Stimulated activated CD8-positive, alpha-beta memory T cell treated with anti-CD3 and anti-CD28 coated beads, Interleukin-2, amount 100 ng/mL, for 1 hour (primary cell): Measurements from ENCODE around the gene PLB1.

Experiments used
- DNase-seq, 2 donors: peaks; one replicate each; pipeline ENCODE4 v3.0.0-alpha.2; 2020; ENCODE audit warnings: low read depth in 2 of 2

Gene PLB1

GRCh38 chr2:28667261-28667660, 171.4 kb downstream of the PLB1 start:
- no peak for DNase-seq

- no peak for DNase-seq
Measured at GRCh38 chr2:28668106-28668814, 172.4 kb downstream of the PLB1 start.

GRCh38 chr2:28668880-28669279, 173.0 kb downstream of the PLB1 start:
- no peak for DNase-seq

GRCh38 chr2:28670856-28671255, 175.0 kb downstream of the PLB1 start:
- DNase-seq = no peak

GRCh38 chr2:28673338-28673737, 177.5 kb downstream of the PLB1 start:
- DNase-seq = no peak

- no peak for DNase-seq
Measured at GRCh38 chr2:28674062-28674712, 178.3 kb downstream of the PLB1 start.

GRCh38 chr2:28674713-28675068, 178.8 kb downstream of the PLB1 start:
- DNase-seq = no peak

GRCh38 chr2:28676152-28676835, 180.4 kb downstream of the PLB1 start:
- no peak for DNase-seq

- DNase-seq = no peak
Measured at GRCh38 chr2:28678175-28678855, 182.5 kb downstream of the PLB1 start.

- DNase-seq = no peak
Measured at GRCh38 chr2:28678944-28679343, 183.1 kb downstream of the PLB1 start.

GRCh38 chr2:28680657-28681056, 184.8 kb downstream of the PLB1 start:
- DNase-seq = no peak

GRCh38 chr2:28681158-28681571, 185.3 kb downstream of the PLB1 start:
- DNase-seq = peak; percentile 19 to 32

- no peak for DNase-seq
Measured at GRCh38 chr2:28681606-28682005, 185.7 kb downstream of the PLB1 start.

GRCh38 chr2:28683100-28683706, 187.3 kb downstream of the PLB1 start:
- DNase-seq = no peak

GRCh38 chr2:28684142-28684858, 188.4 kb downstream of the PLB1 start:
- DNase-seq = no peak

GRCh38 chr2:28687171-28687570, 191.3 kb downstream of the PLB1 start:
- no peak for DNase-seq

- no peak for DNase-seq
Measured at GRCh38 chr2:28687640-28688385, 192.0 kb downstream of the PLB1 start.

GRCh38 chr2:28688818-28689217, 193.0 kb downstream of the PLB1 start:
- no peak for DNase-seq

- DNase-seq = no peak
Measured at GRCh38 chr2:28689771-28690170, 193.9 kb downstream of the PLB1 start.

GRCh38 chr2:28692411-28692810, 196.6 kb downstream of the PLB1 start:
- DNase-seq = no peak

- no peak for DNase-seq
Measured at GRCh38 chr2:28693223-28693622, 197.4 kb downstream of the PLB1 start.
